Esophagus (tissue), 2 donors: ENCODE measurements around the gene REG1A. TPM values are rescaled to one million over a fixed set of nuclear protein-coding genes. Genes with fewer than 3 reads are reported as not detected.

Experiments used
- H3K27ac ChIP-seq, 2 donors: one replicate each; pipeline ENCODE4 v1.5.1; 2013; ENCODE audit warnings: low read depth in 2 of 2, mild to moderate bottlenecking in 2 of 2, inconsistent platforms in 1 of 2, low read length in 1 of 2, moderate library complexity in 1 of 2
- H3K27me3 ChIP-seq, 2 donors: one replicate each; pipeline ENCODE4 v1.6.1; 2013; ENCODE audit warnings: low read length in 2 of 2, control low read depth in 1 of 2, mild to moderate bottlenecking in 1 of 2; ENCODE audit not compliant: insufficient read depth in 2 of 2, control insufficient read depth in 1 of 2
- H3K36me3 ChIP-seq, 2 donors: one replicate each; pipeline ENCODE4 v1.6.1; 2013; ENCODE audit warnings: low read length in 1 of 2; ENCODE audit not compliant: control insufficient read depth in 2 of 2, insufficient read depth in 2 of 2
- H3K4me1 ChIP-seq, 2 donors: one replicate each; pipeline ENCODE4 v1.6.1; 2013; ENCODE audit warnings: low read length in 1 of 2; ENCODE audit not compliant: control insufficient read depth in 2 of 2, insufficient read depth in 2 of 2
- H3K4me3 ChIP-seq, 2 donors: one replicate each; pipeline ENCODE4 v1.5.1; 2013; ENCODE audit warnings: low read length in 2 of 2, mild to moderate bottlenecking in 2 of 2, low read depth in 1 of 2, moderate library complexity in 1 of 2
- H3K9me3 ChIP-seq, 2 donors: one replicate each; pipeline ENCODE4 v1.6.1; 2013; ENCODE audit warnings: mild to moderate bottlenecking in 2 of 2, low read depth in 1 of 2, low read length in 1 of 2, moderate library complexity in 1 of 2; ENCODE audit not compliant: control insufficient read depth in 2 of 2, insufficient read depth in 1 of 2
- WGBS, 2 donors: extraction: QIAGEN DNeasy Blood & Tissue Kit; methylation state at CpG; one replicate each; pipeline ENCODE4 v1.1.7; 2013; 5-methylcytosine and 5-hydroxymethylcytosine counted together
- polyA plus RNA-seq, 2 donors: library from polyadenylated mRNA; stranded (reverse); fragments of 200-250 nt; gene quantifications; one replicate each; pipeline ENCODE4 v1.2.3, GENCODE V29; 2013
- donor health status: healthy with polysubstance abuse.
- donor health status: Bipolar disorder and iron deficiency.

The REG1A gene
- polyA plus RNA-seq, 2 donors: 1.00 to 8.0 TPM

DNA sequence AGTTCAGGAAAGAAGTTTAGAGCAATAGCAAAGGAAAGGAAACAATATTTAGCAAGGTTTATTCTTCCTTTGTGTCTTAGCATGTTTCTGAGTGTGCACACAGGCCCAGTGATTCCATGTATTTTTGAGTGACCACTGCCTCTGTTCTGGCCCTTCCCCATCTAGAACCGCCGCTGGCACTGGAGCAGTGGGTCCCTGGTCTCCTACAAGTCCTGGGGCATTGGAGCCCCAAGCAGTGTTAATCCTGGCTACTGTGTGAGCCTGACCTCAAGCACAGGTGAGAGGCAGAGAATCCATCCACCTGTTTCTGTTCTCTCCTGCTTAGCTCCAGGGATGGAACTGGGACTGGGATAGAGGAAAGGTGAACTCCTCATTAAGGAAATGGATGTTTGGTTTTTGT lies 2.4 kb downstream of the REG1A start:
- Histone ChIP-seq H3K27ac (no peak overlapping the region), H3K4me1 (no peaks in the 10 kb centered on the region), H3K4me3 (no peak overlapping the region), H3K27me3 (no peaks in the 10 kb centered on the region), H3K36me3 (no peaks in the 10 kb centered on the region), H3K9me3 (no peaks in the 10 kb centered on the region)
- 73 to 85% methylated on average over 2 of the region's 2 CpGs for WGBS, 2 donors

DNA sequence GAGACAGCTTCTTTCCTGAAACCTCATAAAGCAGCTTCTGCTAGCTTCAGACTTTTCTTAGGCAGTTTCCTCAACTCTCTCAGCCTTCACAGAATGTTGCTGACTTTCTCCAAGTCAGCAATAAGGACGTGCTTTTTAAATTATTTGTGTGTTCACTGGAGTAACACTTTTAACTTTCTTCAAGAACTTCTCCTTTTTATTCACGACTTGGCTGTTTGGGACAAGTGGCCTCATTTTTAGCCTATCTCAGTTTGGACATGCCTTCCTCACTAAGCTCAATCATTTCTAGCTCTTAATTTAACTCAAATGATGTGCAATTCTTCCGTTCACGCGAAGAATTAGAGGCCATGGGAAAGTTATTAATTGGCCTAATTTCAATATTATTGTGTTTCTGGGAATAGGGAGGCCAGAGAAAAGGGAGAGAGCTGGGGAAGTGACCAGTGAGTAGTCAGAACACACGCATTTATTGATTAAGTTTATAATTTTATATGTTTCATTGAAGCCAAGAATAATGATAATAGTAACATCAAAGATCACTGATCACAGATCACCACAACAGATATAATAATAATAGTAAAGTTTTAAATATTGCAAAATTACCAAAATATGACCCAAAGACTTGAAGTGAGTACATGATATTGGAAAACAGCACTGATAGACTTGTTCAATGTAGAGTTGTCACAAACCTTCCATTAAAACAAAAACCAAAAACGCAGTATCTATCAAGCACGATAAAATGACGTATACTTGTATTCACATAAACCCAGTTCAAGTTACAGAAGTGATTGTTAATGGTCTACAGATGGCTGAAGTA lies 4.8 kb downstream of the REG1A start:
- no peaks in the 10 kb centered on the region for H3K9me3 ChIP-seq
- H3K27me3 ChIP-seq: no peaks in the 10 kb centered on the region
- H3K36me3 ChIP-seq: no peaks in the 10 kb centered on the region
- H3K27ac ChIP-seq: no peak overlapping the region
- 51 to 70% methylated on average over 9 of the region's 9 CpGs for WGBS, 2 donors
- H3K4me1 ChIP-seq: no peaks in the 10 kb centered on the region
- H3K4me3 ChIP-seq: no peak overlapping the region

DNA sequence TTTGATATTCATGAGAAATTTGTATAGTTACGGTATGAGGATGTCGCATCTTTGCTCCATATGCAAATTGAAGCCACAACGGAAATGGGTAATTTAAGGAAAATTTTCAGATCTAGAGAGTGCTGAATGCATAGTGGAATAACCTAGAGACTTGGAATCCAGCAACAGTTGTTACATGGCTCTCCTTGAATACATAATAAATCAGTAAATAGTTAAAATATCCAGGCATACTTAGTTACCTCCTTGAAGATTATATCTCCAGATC lies 5.4 kb downstream of the REG1A start:
- Histone ChIP-seq H3K36me3 (no peaks in the 10 kb centered on the region), H3K27ac (no peak overlapping the region)
- 81 to 94% methylated on average over 3 of the region's 3 CpGs for WGBS, 2 donors

DNA sequence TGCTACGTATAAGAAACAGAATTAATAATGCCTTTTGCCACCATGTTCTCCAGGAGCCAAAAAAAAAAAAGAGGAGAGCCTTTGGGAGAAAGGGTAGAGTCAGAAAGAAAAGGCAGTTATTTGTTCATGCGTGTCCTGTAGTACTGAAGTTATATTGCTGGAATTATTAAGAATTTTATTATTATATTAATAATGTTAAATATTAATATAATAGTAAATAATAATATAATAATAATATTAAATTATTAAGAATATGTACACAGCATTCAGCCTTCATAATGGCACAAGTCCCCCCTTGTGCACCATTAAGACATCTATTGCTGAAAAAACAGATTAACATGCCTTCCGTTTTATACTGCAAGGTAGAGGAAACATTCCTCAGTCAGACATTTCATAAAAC lies 8.1 kb downstream of the REG1A start:
- Histone ChIP-seq H3K36me3 (no peaks in the 10 kb centered on the region), H3K9me3 (no peaks in the 10 kb centered on the region), H3K27ac (no peak overlapping the region), H3K4me3 (no peak overlapping the region), H3K4me1 (no peaks in the 10 kb centered on the region), H3K27me3 (no peaks in the 10 kb centered on the region)
- 85 to 87% methylated on average over 3 of the region's 3 CpGs for WGBS, 2 donors

More for the DNA sequence above, 5.4 kb downstream of the REG1A start:
- Histone ChIP-seq H3K9me3 (no peaks in the 10 kb centered on the region), H3K4me3 (no peak overlapping the region), H3K27me3 (no peaks in the 10 kb centered on the region), H3K4me1 (no peaks in the 10 kb centered on the region)

DNA sequence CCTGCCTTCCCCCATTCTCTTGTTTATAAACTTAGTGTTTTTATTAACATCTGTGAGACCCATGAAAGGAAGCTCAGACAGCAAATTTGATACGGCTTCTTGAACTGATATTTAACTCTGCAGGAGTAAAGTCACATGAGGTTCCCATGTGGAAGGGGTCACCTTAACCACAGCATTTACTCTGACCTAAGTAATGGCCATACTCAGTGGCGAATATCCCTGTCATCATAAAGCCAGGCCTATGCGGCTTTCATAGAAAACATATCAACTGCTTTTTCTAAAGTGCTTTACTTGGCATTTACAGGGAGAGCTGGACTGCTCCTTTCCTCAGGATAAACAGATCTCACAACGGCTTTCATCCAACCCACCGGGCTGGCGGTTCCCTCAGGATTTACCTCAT lies 9.0 kb downstream of the REG1A start:
- 76 to 78% methylated on average over 6 of the region's 6 CpGs for WGBS, 2 donors
- no peaks in the 10 kb centered on the region for H3K4me1 ChIP-seq

DNA sequence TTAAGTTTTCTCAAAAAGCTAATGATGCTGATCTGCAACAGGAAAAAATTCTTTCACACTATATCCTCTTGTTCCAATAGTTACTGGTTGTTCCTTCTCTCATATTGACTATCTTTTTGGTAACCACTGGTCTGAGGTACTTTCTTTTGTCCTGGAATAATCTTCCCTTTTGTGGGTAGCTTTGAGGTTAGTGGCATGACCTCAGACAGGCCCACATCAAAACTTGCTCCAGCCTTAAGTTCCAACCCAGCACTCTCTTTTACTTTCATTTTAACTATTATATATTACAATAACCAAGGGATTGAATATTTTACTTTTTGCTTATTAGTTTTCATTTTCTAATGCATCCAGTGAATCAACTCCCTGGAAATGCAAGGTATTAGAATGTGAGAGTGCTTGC lies 9.5 kb downstream of the REG1A start:
- Histone ChIP-seq H3K27ac (no peak overlapping the region), H3K9me3 (peaks cover 0 to 6% of the 10 kb centered on the region in 2 donors), H3K4me1 (no peaks in the 10 kb centered on the region), H3K27me3 (no peaks in the 10 kb centered on the region), H3K36me3 (no peaks in the 10 kb centered on the region), H3K4me3 (no peak overlapping the region)

More for the DNA sequence above, 9.0 kb downstream of the REG1A start:
- Histone ChIP-seq H3K27ac (no peak overlapping the region), H3K9me3 (peaks cover 0 to 6% of the 10 kb centered on the region in 2 donors), H3K4me3 (no peak overlapping the region), H3K27me3 (no peaks in the 10 kb centered on the region), H3K36me3 (no peaks in the 10 kb centered on the region)

DNA sequence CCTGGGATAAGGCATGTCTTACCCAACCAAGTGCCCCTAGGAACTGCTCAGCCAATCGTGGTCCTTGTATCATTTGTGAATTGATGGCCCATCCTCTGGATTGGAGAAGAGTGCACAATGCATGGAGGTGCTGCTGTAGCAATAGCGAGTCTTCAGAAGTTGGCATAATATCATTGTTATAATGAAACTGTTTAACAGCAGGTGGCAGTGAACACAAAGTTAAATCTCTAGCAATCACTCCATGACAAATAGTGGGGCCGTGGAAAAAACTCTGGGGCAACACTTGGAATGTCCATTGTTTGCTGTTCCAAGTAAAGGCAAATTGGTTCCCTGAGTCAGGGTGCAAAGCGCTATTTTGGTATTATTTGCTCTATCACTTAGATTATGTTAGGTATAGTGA lies 11.4 kb downstream of the REG1A start:
- Histone ChIP-seq H3K4me1 (no peaks in the 10 kb centered on the region), H3K27me3 (no peaks in the 10 kb centered on the region), H3K9me3 (peaks cover under 1 to 6% of the 10 kb centered on the region in 2 donors), H3K4me3 (no peak overlapping the region), H3K36me3 (no peaks in the 10 kb centered on the region), H3K27ac (no peak overlapping the region)
- 65 to 74% methylated on average over 4 of the region's 4 CpGs for WGBS, 2 donors

DNA sequence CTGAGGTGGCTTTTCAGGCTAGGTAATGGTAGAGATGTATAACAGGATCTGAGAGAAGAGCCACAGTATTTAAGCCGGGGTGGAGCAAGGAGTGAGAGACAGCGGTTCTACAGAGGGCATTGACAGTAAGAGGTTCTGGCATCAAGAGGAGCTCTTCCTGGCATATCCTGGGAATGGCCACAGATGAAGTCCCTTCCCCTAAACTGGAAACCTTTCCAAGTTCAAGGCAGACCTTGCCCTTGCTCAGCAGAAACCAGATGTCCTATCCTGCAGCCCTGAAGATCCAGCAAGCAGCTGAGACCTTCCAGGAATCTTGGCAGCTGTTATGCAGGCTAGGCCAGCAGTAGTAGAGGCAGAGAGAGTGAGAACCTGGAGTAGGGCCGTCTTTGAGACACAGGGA lies 18.1 kb downstream of the REG1A start:
- Histone ChIP-seq H3K4me3 (no peak overlapping the region), H3K9me3 (peaks cover 8 to 14% of the 10 kb centered on the region in 2 donors), H3K36me3 (no peaks in the 10 kb centered on the region), H3K27ac (no peak overlapping the region), H3K27me3 (no peaks in the 10 kb centered on the region), H3K4me1 (no peaks in the 10 kb centered on the region)
- WGBS, 2 donors: 75 to 89% methylated on average over 3 of the region's 3 CpGs

DNA sequence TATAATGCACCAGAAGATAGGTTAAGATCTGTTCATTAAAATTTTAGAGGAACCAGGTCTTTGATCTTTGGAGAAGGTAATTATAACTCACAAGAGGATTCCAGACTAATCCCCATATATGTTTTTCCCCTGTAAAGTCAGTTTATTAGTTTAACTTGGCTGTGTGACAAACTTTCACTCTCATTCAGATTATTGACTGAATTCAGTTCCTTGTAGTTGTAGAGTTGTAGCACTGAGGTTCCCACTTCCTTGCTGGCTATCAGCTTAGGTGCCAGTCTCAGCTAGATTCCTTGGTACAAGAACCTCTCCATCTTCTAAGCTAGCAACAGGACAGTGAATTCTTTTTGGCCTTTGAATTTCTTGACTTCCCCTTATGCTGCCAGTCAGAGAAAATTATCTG lies 19.1 kb downstream of the REG1A start:
- H3K4me3 ChIP-seq: no peak overlapping the region
- H3K27me3 ChIP-seq: no peaks in the 10 kb centered on the region
- H3K36me3 ChIP-seq: no peaks in the 10 kb centered on the region
- peaks cover 8% of the 10 kb centered on the region in 2 donors for H3K9me3 ChIP-seq
- no peak overlapping the region for H3K27ac ChIP-seq
- H3K4me1 ChIP-seq: no peaks in the 10 kb centered on the region

DNA sequence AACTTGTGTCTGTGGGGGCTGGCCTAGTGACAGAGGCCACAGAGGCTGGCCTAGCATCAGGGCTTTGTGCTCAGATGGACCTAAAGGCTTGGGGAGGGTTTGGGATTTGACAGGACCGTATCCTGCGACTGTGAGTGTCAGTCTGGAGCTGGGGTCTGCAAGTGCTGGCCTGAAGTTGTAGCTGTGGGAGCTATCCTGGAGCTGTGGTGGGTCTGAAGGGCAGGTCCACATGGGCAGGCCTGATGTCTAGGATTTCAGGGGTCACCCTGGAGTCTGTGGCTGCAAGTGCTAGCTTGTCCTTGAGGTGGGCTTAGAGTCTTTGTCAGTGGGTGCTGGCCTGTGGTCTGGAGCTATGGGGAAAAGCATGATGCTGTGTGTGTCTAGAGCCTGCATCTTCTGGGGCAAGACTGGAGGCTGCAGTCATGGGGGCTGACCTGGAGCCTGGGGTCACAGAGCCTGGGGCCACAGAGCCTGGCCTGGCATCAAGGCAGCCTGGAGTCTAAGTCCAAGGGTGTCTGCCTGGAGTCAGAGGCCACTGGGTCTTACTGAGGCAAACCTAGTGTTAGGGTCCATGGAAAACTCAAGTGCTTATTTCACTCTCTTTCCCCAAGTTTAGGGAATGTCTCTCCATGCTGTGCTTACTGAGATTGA lies 35.7 kb downstream of the REG1A start:
- Histone ChIP-seq H3K4me1 (no peaks in the 10 kb centered on the region), H3K27ac (no peak overlapping the region), H3K36me3 (no peaks in the 10 kb centered on the region), H3K4me3 (no peak overlapping the region), H3K27me3 (no peaks in the 10 kb centered on the region), H3K9me3 (peaks cover 6 to 18% of the 10 kb centered on the region in 2 donors)
- WGBS, 2 donors: 81 to 94% methylated on average over 2 of the region's 2 CpGs
